ENCODE measurements around the gene SLC22A13. TPM values are rescaled to one million over a fixed set of nuclear protein-coding genes. Genes with fewer than 3 reads are reported as not detected.
"Not testable (repeated sequence)": the region's sequence is repeated elsewhere in the genome, so short reads cannot be mapped to it uniquely, and the experiment has no call there.

The SLC22A13 gene
- total RNA-seq, 2 experiments from 2014 or later, result 0.23 to 0.36 TPM

GRCh38 chr3:38289286-38290217, 23.9 kb downstream of the SLC22A13 start:
- POLR2A ChIA-PET, result interaction anchor here (0.7 kb wide), 1 partner anchor 27 kb away, joined by 8 read pairs; no protein-coding TSS in a partner anchor
- CTCF ChIA-PET, result not testable (repeated sequence)

GRCh38 chr3:38297053-38297452, 31.4 kb downstream of the SLC22A13 start:
- CTCF ChIA-PET, result interaction anchor here (0.5 kb wide), 2 partner anchors 40 to 365 kb away, joined by 3 read pairs; no protein-coding TSS in a partner anchor
- POLR2A ChIA-PET, result not testable (repeated sequence)

GRCh38 chr3:38297537-38297936, 31.9 kb downstream of the SLC22A13 start:
- ChIA-PET CTCF (interaction anchor here (0.7 to 1.2 kb wide), 3 partner anchors 49 to 182 kb away, joined by 3 to 5 read pairs (median 3); partner anchors contain the start of gene XYLB), POLR2A (no interaction called here)

- POLR2A ChIA-PET, result interaction anchor here (0.6 kb wide), 1 partner anchor 199 kb away, joined by 6 read pairs; no protein-coding TSS in a partner anchor
- CTCF ChIA-PET, result interaction anchor here (0.7 to 1.2 kb wide), 3 partner anchors 49 to 183 kb away, joined by 3 to 5 read pairs (median 3); partner anchors contain the start of gene XYLB
Measured at GRCh38 chr3:38297947-38298711, 32.5 kb downstream of the SLC22A13 start.

GRCh38 chr3:38306941-38307340, 41.3 kb downstream of the SLC22A13 start:
- POLR2A ChIA-PET, result no interaction called here
- CTCF ChIA-PET, result no interaction called here

GRCh38 chr3:38307599-38307998, 42.0 kb downstream of the SLC22A13 start:
- POLR2A ChIA-PET, result no interaction called here

GRCh38 chr3:38308456-38308855, 42.8 kb downstream of the SLC22A13 start:
- ChIA-PET POLR2A (no interaction called here), CTCF (interaction anchor here (0.7 kb wide), 1 partner anchor 83 kb away, joined by 3 read pairs; no protein-coding TSS in a partner anchor)

More at GRCh38 chr3:38307599-38307998, 42.0 kb downstream of the SLC22A13 start:
- CTCF ChIA-PET, result no interaction called here

- POLR2A ChIA-PET, result no interaction called here
- CTCF ChIA-PET, result no interaction called here
Measured at GRCh38 chr3:38311476-38311875, 45.9 kb downstream of the SLC22A13 start.

- ChIA-PET POLR2A (no interaction called here), CTCF (no interaction called here)
Measured at GRCh38 chr3:38311941-38312340, 46.3 kb downstream of the SLC22A13 start.

GRCh38 chr3:38312356-38312755, 46.7 kb downstream of the SLC22A13 start:
- POLR2A ChIA-PET, result no interaction called here
- CTCF ChIA-PET, result no interaction called here

GRCh38 chr3:38313263-38313662, 47.7 kb downstream of the SLC22A13 start:
- ChIA-PET CTCF (no interaction called here), POLR2A (no interaction called here)

- CTCF ChIA-PET, result no interaction called here
- POLR2A ChIA-PET, result no interaction called here
Measured at GRCh38 chr3:38313695-38314094, 48.1 kb downstream of the SLC22A13 start.

GRCh38 chr3:38314112-38314763, 48.6 kb downstream of the SLC22A13 start:
- CTCF ChIA-PET, result no interaction called here
- POLR2A ChIA-PET, result no interaction called here

- ChIA-PET POLR2A (no interaction called here), CTCF (no interaction called here)
Measured at GRCh38 chr3:38314764-38315487, 49.3 kb downstream of the SLC22A13 start.

- POLR2A ChIA-PET, result no interaction called here
Measured at GRCh38 chr3:38315488-38316230, 50.0 kb downstream of the SLC22A13 start.

GRCh38 chr3:38316356-38317191, 51.0 kb downstream of the SLC22A13 start:
- POLR2A ChIA-PET, result no interaction called here
- CTCF ChIA-PET, result no interaction called here

More at GRCh38 chr3:38315488-38316230, 50.0 kb downstream of the SLC22A13 start:
- CTCF ChIA-PET, result no interaction called here

GRCh38 chr3:38317192-38317759, 51.7 kb downstream of the SLC22A13 start:
- ChIA-PET POLR2A (no interaction called here), CTCF (no interaction called here)
